ENCODE measurements around the gene HCN2. TPM values are rescaled to one million over a fixed set of nuclear protein-coding genes. Genes with fewer than 3 reads are reported as not detected.

HCN2 gene
- total RNA-seq, 1 donor from 2014 or later, result not detected

DNA sequence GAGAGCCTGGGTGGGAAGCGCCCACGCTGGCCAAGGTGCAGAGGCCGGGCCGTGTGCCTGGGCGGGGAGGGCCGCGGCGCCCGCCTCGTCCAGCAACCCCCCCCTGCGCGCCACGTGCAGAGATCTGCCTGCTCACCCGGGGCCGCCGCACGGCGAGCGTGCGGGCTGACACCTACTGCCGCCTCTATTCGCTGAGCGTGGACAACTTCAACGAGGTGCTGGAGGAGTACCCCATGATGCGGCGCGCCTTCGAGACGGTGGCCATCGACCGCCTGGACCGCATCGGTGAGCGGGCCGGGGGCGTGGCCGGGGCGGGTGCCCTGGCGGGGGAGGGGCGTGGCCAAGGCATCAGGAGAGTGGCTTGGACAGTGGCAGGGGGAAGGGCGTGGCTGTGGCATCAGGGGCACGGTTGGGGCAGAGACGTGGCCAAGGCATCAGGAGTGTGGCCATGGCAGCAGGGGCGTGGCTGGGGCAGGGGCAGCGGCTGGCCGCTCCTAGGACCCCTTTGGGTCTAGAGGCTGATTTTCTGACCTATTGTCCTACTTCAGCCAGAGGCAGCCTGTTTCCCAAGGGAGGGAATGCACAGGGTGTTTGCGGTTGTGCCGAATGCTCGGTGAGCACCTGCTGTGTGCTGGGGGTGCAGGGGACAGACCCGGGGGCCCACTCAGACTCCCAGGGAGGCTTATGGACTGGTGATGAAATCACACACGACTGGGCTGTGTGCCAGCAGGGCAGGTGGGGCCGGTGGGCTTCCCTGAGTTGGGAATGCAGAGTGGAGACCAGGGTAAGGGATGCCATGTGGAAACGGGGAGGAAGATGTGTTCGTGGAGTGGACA, 24.3 kb downstream of the HCN2 start:
- no peak for DNase-seq (ENCODE audit: low read depth)
- TF ChIP-seq, protein P1, sequence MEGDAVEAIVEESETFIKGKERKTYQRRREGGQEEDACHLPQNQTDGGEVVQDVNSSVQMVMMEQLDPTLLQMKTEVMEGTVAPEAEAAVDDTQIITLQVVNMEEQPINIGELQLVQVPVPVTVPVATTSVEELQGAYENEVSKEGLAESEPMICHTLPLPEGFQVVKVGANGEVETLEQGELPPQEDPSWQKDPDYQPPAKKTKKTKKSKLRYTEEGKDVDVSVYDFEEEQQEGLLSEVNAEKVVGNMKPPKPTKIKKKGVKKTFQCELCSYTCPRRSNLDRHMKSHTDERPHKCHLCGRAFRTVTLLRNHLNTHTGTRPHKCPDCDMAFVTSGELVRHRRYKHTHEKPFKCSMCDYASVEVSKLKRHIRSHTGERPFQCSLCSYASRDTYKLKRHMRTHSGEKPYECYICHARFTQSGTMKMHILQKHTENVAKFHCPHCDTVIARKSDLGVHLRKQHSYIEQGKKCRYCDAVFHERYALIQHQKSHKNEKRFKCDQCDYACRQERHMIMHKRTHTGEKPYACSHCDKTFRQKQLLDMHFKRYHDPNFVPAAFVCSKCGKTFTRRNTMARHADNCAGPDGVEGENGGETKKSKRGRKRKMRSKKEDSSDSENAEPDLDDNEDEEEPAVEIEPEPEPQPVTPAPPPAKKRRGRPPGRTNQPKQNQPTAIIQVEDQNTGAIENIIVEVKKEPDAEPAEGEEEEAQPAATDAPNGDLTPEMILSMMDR (conservative IDR thresholded peaks at IDR 0.05; ENCODE audit: low read depth, low read length), result no peak
- no peak overlapping the region for H3K4me3 ChIP-seq (ENCODE audit: low read depth, low read length)

DNA sequence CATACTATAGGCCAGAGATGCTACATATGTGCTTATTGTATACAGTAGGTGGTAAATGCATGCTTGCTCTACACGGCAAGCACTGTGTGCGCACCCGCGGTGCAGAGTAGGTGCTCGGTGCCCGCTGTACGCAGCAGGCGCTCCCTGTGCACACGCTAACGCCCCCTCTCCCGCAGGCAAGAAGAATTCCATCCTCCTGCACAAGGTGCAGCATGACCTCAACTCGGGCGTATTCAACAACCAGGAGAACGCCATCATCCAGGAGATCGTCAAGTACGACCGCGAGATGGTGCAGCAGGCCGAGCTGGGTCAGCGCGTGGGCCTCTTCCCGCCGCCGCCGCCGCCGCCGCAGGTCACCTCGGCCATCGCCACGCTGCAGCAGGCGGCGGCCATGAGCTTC, 25.9 kb downstream of the HCN2 start:
- TF ChIP-seq, protein P1 (conservative IDR thresholded peaks at IDR 0.05; ENCODE audit: low read depth, low read length), result no peak
- H3K4me3 ChIP-seq (ENCODE audit: low read depth, low read length), result no peak overlapping the region
- no peak for DNase-seq (ENCODE audit: low read depth)

DNA sequence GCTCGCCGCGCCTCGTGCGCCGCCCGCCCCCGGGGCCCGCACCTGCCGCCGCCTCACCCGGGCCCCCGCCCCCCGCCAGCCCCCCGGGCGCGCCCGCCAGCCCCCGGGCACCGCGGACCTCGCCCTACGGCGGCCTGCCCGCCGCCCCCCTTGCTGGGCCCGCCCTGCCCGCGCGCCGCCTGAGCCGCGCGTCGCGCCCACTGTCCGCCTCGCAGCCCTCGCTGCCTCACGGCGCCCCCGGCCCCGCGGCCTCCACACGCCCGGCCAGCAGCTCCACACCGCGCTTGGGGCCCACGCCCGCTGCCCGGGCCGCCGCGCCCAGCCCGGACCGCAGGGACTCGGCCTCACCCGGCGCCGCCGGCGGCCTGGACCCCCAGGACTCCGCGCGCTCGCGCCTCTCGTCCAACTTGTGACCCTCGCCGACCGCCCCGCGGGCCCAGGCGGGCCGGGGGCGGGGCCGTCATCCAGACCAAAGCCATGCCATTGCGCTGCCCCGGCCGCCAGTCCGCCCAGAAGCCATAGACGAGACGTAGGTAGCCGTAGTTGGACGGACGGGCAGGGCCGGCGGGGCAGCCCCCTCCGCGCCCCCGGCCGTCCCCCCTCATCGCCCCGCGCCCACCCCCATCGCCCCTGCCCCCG, 26.5 kb downstream of the HCN2 start:
- no peak overlapping the region for H3K4me3 ChIP-seq (ENCODE audit: low read depth, low read length)
- DNase-seq (ENCODE audit: low read depth), result no peak
- TF ChIP-seq, protein P1 (conservative IDR thresholded peaks at IDR 0.05; ENCODE audit: low read depth, low read length), result no peak

- TF ChIP-seq, protein P1 (conservative IDR thresholded peaks at IDR 0.05; ENCODE audit: low read depth, low read length), result no peak
- no peak overlapping the region for H3K4me3 ChIP-seq (ENCODE audit: low read depth, low read length)
- no peak for DNase-seq (ENCODE audit: low read depth)
Observed at GRCh38 chr19:616747-617526, 27.3 kb downstream of the HCN2 start.

DNA sequence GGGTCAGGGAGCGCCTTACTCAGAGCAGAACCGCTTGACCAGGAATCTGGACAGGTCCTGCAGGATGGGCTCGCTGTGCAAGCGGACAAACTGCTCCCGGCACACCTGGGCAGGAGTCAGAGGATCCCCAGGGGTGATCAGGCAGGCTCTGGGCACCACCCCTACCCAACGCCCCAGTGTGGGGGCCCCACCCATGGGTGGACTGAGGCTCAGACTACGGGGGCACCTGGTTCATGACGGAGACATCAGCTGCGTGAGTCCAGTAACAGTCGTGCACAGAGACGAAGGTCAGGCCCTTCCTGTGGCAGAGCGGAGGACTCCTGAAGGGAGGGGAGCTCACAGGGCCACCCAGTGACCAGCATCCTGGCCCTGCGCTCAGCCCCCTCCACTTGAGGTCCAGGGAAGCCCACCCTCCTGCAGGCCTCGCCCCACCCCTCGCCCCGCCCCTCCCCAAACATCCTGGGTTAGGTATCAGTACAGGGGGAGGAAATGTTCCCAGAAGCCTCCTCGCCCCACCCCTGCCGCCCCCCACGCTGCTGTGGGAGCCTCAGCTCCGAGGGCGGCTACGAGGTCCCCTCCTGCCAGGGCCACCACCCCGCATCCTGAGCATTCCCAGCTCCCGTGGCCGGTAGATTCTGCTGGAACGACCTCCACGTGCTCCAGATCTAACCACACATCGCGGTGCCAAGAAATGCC, 28.0 kb downstream of the HCN2 start:
- TF ChIP-seq, protein P1 (conservative IDR thresholded peaks at IDR 0.05; ENCODE audit: low read depth, low read length), result no peak
- no peak for DNase-seq (ENCODE audit: low read depth)
- H3K4me3 ChIP-seq (ENCODE audit: low read depth, low read length), result no peak overlapping the region

GRCh38 chr19:618247-618619, 28.6 kb downstream of the HCN2 start:
- no peak overlapping the region for H3K4me3 ChIP-seq (ENCODE audit: low read depth, low read length)
- TF ChIP-seq, protein P1 (conservative IDR thresholded peaks at IDR 0.05; ENCODE audit: low read depth, low read length), result no peak
- DNase-seq (ENCODE audit: low read depth), result no peak
